Activated CD4-positive, alpha-beta T cell treated with anti-CD3 and anti-CD28 coated beads, Interleukin-2, amount 10 ng/mL, durations not matched to agents 7 days and 5 days (primary cell): Measurements from ENCODE around the gene CLTB. TPM values are rescaled to one million over a fixed set of nuclear protein-coding genes. Genes with fewer than 3 reads are reported as not detected.

ENCODE experiments used
- CTCF ChIA-PET: fragments of 350-600 bp; sonication (Branson Sonifier 250); formaldehyde crosslinking; loops from one replicate; lab custom pipeline; 2021; ENCODE audit warnings: antibody characterized with exemption; lab: Charles Lee
- POLR2A ChIA-PET: fragments of 350-600 bp; sonication (Branson Sonifier 250); formaldehyde crosslinking; loops from one replicate; lab custom pipeline; 2021; ENCODE audit warnings: antibody characterized with exemption; lab: Charles Lee
- DNase-seq: peaks from one replicate; pipeline ENCODE4 v3.0.0-alpha.2; 2020
- H3K27ac Mint-ChIP-seq: one replicate; pipeline ENCODE4 v1.8.0; 2021; ENCODE audit warnings: mild to moderate bottlenecking, moderate library complexity, mixed read lengths
- H3K27me3 Mint-ChIP-seq: one replicate; pipeline ENCODE4 v1.8.0; 2021; ENCODE audit warnings: mixed read lengths
- H3K36me3 Mint-ChIP-seq: one replicate; pipeline ENCODE4 v1.8.0; 2021; ENCODE audit warnings: low read depth, mixed read lengths
- H3K4me1 Mint-ChIP-seq: one replicate; pipeline ENCODE4 v1.8.0; 2021; ENCODE audit warnings: mixed read lengths
- H3K4me3 Mint-ChIP-seq: one replicate; pipeline ENCODE4 v1.8.0; 2021; ENCODE audit warnings: mild to moderate bottlenecking, moderate library complexity, mixed read lengths
- H3K9me3 Mint-ChIP-seq: one replicate; pipeline ENCODE4 v1.8.0; 2021; ENCODE audit warnings: mixed read lengths
- total RNA-seq, 2 experiments: library from RNA; stranded (reverse); gene quantifications; one replicate each; pipeline ENCODE4 v1.2.3, GENCODE V29; 2021

CLTB gene
- total RNA-seq, 2 experiments from 2014 or later, result 53.8 to 65.8 TPM

- Mint-ChIP-seq H3K27ac (no peak overlapping the region), H3K9me3 (no peaks in the 10 kb centered on the region), H3K4me1 (peaks cover 14% of the 10 kb centered on the region), H3K27me3 (no peaks in the 10 kb centered on the region), H3K36me3 (peaks cover 25% of the 10 kb centered on the region), H3K4me3 (no peak overlapping the region)
- POLR2A ChIA-PET, result no interaction called here
- CTCF ChIA-PET, result interaction anchor here (1.0 to 2.1 kb wide), 2 partner anchors 12 to 54 kb away, joined by 3 to 8 read pairs; partner anchors contain the start of gene FAF2
- no peak for DNase-seq
Measured at GRCh38 chr5:176394096-176394495, 22.2 kb downstream of the CLTB start.

DNA sequence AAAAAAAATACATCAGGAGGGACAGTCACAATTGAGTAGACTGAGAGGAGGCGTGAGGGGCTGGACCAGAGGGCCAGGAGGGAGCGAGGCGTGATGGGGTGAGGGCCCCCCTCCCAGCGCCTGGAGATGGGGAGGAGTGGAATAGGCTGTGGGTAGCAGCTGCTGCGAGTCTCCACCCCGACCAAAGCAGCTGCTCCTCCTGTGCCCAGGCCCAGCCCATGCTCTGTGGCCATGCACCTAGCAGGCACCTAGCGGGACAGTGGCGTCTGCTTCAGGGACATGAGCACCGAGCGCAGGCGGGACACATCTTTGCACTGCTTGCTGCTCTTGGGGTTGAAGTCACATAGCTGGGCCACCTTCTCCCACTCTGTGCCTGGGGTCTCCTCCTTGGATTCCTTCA, 23.8 kb downstream of the CLTB start:
- H3K36me3 Mint-ChIP-seq, result peaks cover 25% of the 10 kb centered on the region
- H3K9me3 Mint-ChIP-seq, result no peaks in the 10 kb centered on the region
- DNase-seq, result no peak
- H3K4me1 Mint-ChIP-seq, result peaks cover 18% of the 10 kb centered on the region
- no peak overlapping the region for H3K4me3 Mint-ChIP-seq
- ChIA-PET CTCF (interaction anchor here (1.5 to 2.1 kb wide), 2 partner anchors 14 to 55 kb away, joined by 5 to 8 read pairs; no protein-coding TSS in a partner anchor), POLR2A (no interaction called here)
- no peak overlapping the region for H3K27ac Mint-ChIP-seq
- no peaks in the 10 kb centered on the region for H3K27me3 Mint-ChIP-seq

GRCh38 chr5:176391999-176392398, 24.3 kb downstream of the CLTB start:
- Mint-ChIP-seq H3K36me3 (peaks cover 25% of the 10 kb centered on the region), H3K27me3 (no peaks in the 10 kb centered on the region), H3K4me3 (no peak overlapping the region), H3K27ac (no peak overlapping the region), H3K4me1 (peaks cover 23% of the 10 kb centered on the region), H3K9me3 (no peaks in the 10 kb centered on the region)
- DNase-seq, result no peak
- CTCF ChIA-PET, result interaction anchor here (1.1 to 1.5 kb wide), 2 partner anchors 32 to 56 kb away, joined by 3 to 5 read pairs; no protein-coding TSS in a partner anchor
- POLR2A ChIA-PET, result no interaction called here

DNA sequence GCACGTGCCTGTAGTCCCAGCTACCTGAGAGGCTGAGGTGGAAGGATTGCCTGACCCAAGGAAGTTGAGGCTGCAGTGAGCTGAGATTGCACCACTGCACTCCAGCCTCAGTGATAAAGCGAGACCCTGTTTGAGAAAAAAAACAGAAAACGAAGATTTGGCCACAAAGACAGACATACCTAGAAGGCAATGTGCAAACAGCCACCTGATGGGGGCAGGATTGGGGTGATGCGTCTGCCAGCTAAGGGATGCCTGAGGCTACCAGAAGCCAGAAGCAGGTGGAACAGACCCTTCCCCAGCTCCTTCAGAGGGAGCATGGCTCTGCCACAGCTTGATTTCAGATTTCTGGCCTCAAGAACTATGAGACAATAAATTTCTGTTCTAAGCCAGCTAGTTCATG, 24.9 kb downstream of the CLTB start:
- DNase-seq, result no peak
- POLR2A ChIA-PET, result no interaction called here
- CTCF ChIA-PET, result interaction anchor here (1.1 to 1.5 kb wide), 2 partner anchors 31 to 56 kb away, joined by 3 to 5 read pairs; no protein-coding TSS in a partner anchor
- H3K36me3 Mint-ChIP-seq, result peaks cover 28% of the 10 kb centered on the region
- H3K4me1 Mint-ChIP-seq, result peaks cover 28% of the 10 kb centered on the region
- H3K4me3 Mint-ChIP-seq, result no peak overlapping the region
- no peaks in the 10 kb centered on the region for H3K27me3 Mint-ChIP-seq
- H3K9me3 Mint-ChIP-seq, result no peaks in the 10 kb centered on the region
- no peak overlapping the region for H3K27ac Mint-ChIP-seq

DNA sequence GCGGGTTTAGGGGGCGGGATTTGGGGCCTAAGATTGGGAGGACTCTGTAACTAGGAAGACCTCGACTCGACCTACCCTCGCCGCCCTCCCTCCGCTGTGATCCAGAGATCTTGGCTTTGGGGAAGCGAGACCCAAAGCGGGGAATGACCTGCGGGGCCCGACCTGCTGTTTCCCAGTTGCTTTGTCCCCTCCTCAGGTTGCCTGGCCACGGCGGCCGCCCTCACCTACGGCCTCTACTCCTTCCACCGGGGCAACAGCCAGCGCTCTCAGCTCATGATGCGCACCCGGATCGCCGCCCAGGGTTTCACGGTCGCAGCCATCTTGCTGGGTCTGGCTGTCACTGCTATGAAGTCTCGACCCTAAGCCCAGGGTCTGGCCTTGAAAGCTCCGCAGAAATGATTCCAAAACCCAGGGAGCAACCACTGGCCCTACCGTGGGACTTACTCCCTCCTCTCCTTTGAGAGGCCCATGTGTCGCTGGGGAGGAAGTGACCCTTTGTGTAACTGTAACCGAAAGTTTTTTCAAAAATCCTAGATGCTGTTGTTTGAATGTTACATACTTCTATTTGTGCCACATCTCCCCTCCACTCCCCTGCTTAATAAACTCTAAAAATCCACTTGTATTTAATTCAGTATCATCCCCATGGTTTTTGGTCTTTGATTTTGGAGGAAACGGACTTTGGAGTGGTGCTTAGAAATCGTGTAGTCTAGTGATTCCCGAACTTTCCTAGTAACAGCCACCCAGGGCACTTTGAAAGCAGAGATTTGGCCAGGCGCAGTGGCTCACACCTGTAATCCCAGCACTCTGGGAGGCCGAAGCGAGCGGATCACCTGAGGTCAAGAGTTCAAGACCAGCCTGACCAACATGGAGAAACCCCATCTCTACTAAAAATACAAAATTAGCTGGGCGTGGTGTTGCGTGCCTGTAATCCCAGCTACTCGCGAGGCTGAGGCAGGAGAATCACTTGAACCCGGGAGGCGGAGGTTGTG, 26.9 kb downstream of the CLTB start:
- Mint-ChIP-seq H3K9me3 (no peaks in the 10 kb centered on the region), H3K27me3 (no peaks in the 10 kb centered on the region), H3K36me3 (peaks cover 44% of the 10 kb centered on the region), H3K4me1 (peaks cover 39% of the 10 kb centered on the region), H3K27ac (peak overlapping the region; percentile 98), H3K4me3 (peak overlapping the region; percentile 95)
- no peak for DNase-seq
- ChIA-PET POLR2A (interaction anchor here (0.7 kb wide), 1 partner anchor 35 kb away, joined by 4 read pairs; no protein-coding TSS in a partner anchor), CTCF (interaction anchor here (0.7 to 1.1 kb wide), 2 partner anchors 58 to 1054 kb away, joined by 3 to 8 read pairs; no protein-coding TSS in a partner anchor)

DNA sequence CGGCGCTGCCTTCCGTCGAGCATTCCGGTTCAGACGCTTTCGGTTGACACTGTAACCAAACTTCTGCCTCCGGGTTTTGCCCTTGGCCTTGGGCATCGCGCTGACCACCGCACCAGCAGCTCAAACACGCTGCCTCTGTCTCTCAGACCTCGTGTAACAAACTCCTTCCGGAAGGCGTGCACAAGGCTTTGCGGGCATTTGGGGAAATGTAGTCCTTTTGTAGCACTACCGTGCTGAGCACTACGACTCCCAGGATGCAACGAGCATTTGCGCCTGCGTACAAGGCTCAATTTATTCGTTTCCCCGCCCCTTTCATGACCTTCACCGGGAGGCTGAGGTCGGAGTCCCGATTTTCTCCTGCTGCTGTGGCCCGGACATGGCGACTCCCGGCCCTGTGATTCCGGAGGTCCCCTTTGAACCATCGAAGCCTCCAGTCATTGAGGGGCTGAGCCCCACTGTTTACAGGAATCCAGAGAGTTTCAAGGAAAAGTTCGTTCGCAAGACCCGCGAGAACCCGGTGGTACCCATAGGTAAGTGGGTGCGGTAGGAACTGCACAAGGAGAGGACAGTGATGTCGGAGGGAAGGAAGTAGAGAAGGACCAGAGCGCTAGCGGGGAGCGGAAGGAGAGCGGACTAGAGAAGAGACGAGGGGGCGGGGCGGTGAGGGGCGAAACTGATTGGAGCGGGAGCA, 27.8 kb downstream of the CLTB start, which contains the start of the genes HIGD2A and NOP16:
Gene HIGD2A (plus strand): TSS at position 308 of the 691 bp plus-strand sequence. CDS start 69 bp downstream, at position 377.
Gene NOP16 (minus strand): TSS at position 155 of the 691 bp plus-strand sequence. CDS start 59 bp downstream, at position 96.
- H3K4me1 Mint-ChIP-seq, result peaks cover 39% of the 10 kb centered on the region
- H3K4me3 Mint-ChIP-seq, result peak within 1 kb of the TSS; percentile 95
- H3K27me3 Mint-ChIP-seq, result no peaks in the 10 kb centered on the region
- H3K36me3 Mint-ChIP-seq, result peaks cover 52% of the 10 kb centered on the region
- ChIA-PET CTCF (no interaction called here), POLR2A (no interaction called here)
- H3K27ac Mint-ChIP-seq, result peak within 1 kb of the TSS; percentile 98
- no peaks in the 10 kb centered on the region for H3K9me3 Mint-ChIP-seq
- peak; percentile 100 for DNase-seq

DNA sequence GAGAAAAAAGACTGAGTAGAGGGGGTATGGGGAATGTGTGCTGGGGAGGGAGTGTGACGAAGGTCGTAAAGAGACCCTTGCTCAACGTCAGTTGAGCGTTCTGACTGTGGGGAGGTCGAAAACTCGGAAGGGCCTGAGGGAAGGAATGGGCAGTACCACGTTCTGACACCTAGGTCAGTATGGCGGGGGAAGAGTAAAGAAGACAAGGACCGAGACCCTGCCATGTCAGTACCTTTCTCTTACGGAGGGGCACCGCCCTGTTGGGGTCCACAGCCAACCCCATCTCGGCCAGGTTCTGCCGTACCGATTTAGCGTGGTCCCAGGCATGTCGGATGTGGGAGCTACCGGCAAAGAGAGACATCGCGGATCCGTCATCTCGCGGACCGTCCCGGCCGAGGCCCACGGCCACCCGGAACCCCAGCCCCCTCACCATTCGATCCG, 28.3 kb downstream of the CLTB start:
- DNase-seq, result no peak
- POLR2A ChIA-PET, result no interaction called here
- Mint-ChIP-seq H3K9me3 (no peaks in the 10 kb centered on the region), H3K27ac (peak overlapping the region; percentile 98), H3K4me3 (peak overlapping the region; percentile 95), H3K4me1 (peaks cover 39% of the 10 kb centered on the region), H3K27me3 (no peaks in the 10 kb centered on the region), H3K36me3 (peaks cover 55% of the 10 kb centered on the region)
- CTCF ChIA-PET, result no interaction called here

DNA sequence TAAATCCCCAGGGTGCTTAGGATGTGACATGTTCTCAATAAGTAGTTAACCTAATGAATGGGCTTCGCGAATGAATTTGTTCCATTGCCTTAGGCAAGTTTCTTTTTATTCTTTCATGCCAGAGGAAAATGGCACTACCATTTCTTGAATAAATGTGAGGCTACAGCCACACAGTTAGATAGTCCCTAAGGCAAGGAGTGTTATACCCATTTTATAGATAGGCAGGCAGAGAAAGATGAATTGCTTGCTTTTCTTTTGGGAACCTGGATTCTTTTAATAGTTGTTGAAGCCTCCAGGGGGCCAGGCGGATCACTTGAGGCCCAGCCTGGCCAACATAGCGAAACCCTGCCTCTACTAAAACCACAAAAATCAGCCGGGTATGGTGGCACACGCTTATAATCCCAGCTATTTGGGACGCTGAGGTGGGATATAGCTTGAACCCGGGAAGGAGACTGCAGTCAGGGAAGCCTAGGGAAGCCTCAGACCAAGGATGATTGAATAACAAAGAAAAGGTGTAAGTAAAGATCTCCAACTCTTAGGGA, 28.9 kb downstream of the CLTB start:
- H3K36me3 Mint-ChIP-seq, result peaks cover 56% of the 10 kb centered on the region

DNA sequence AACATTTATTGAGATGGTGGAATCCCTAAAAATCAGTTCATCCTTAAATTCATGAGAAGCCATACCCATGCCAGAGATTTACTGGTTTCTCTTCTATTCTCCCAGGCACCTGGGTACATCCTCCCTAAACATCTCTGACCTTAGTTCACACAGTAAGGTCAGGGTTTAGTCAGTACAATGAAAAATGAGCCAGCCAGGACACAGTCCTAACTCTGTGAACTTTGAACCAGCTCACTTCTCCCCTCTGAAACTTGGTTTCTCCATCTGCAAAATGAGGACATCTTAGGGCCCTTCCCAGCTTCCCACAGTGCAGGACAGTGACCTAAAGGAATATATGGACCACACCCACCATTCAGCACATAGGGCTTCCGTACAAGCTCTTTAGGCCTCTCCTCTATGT, 29.8 kb downstream of the CLTB start:
- Mint-ChIP-seq H3K36me3 (peaks cover 60% of the 10 kb centered on the region), H3K27ac (peak overlapping the region; percentile 26), H3K4me1 (peaks cover 36% of the 10 kb centered on the region), H3K4me3 (peak overlapping the region; percentile 95), H3K9me3 (no peaks in the 10 kb centered on the region), H3K27me3 (no peaks in the 10 kb centered on the region)
- ChIA-PET CTCF (interaction anchor here (1.5 kb wide), 1 partner anchor 12 kb away, joined by 5 read pairs; no protein-coding TSS in a partner anchor), POLR2A (no interaction called here)
- no peak for DNase-seq

More for the DNA sequence above, 28.9 kb downstream of the CLTB start:
- Mint-ChIP-seq H3K4me1 (peaks cover 39% of the 10 kb centered on the region), H3K9me3 (no peaks in the 10 kb centered on the region), H3K4me3 (peak overlapping the region; percentile 95), H3K27me3 (no peaks in the 10 kb centered on the region), H3K27ac (peak overlapping the region; percentile 98)
- DNase-seq, result no peak
- ChIA-PET CTCF (no interaction called here), POLR2A (no interaction called here)

DNA sequence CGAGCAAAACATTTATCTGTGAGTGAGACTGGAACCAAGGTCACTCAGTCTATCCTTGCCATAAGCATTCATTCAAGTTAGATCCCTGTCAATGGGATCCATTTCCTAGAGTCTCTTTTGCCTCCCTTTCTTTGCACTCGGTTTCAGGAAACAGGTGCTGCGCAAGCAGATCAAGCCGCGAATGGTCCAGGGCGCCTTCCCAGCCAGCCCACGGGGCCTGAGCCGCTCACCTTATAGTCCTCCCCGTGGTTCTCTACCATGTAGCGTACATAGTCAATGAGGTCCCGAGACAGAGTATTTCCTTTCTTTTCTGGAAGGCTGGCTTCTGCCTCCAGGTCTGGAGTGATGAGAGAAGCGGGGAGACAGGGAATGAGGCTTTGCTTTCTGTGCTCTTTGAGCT, 31.3 kb downstream of the CLTB start:
- ChIA-PET CTCF (interaction anchor here (0.6 to 2.9 kb wide), 4 partner anchors 10 to 151 kb away, joined by 3 to 11 read pairs (median 4); no protein-coding TSS in a partner anchor), POLR2A (no interaction called here)
- Mint-ChIP-seq H3K9me3 (no peaks in the 10 kb centered on the region), H3K4me1 (peaks cover 30% of the 10 kb centered on the region), H3K36me3 (peaks cover 56% of the 10 kb centered on the region), H3K4me3 (no peak overlapping the region), H3K27ac (no peak overlapping the region), H3K27me3 (no peaks in the 10 kb centered on the region)
- no peak for DNase-seq

- no peaks in the 10 kb centered on the region for H3K27me3 Mint-ChIP-seq
- H3K27ac Mint-ChIP-seq, result no peak overlapping the region
- no peak for DNase-seq
- no peak overlapping the region for H3K4me3 Mint-ChIP-seq
- H3K9me3 Mint-ChIP-seq, result no peaks in the 10 kb centered on the region
- ChIA-PET CTCF (interaction anchor here (0.6 to 2.9 kb wide), 3 partner anchors 9 to 152 kb away, joined by 3 to 11 read pairs (median 3); no protein-coding TSS in a partner anchor), POLR2A (no interaction called here)
- H3K4me1 Mint-ChIP-seq, result peaks cover 27% of the 10 kb centered on the region
- peaks cover 55% of the 10 kb centered on the region for H3K36me3 Mint-ChIP-seq
Measured at GRCh38 chr5:176384366-176384930, 31.9 kb downstream of the CLTB start.

- peaks cover 25% of the 10 kb centered on the region for H3K4me1 Mint-ChIP-seq
- H3K4me3 Mint-ChIP-seq, result no peak overlapping the region
- DNase-seq, result no peak
- H3K9me3 Mint-ChIP-seq, result no peaks in the 10 kb centered on the region
- no peaks in the 10 kb centered on the region for H3K27me3 Mint-ChIP-seq
- peaks cover 55% of the 10 kb centered on the region for H3K36me3 Mint-ChIP-seq
- H3K27ac Mint-ChIP-seq, result no peak overlapping the region
- ChIA-PET CTCF (interaction anchor here (0.9 to 2.9 kb wide), 3 partner anchors 9 to 22 kb away, joined by 3 to 11 read pairs (median 3); partner anchors contain the start of gene KIAA1191), POLR2A (no interaction called here)
Measured at GRCh38 chr5:176383961-176384360, 32.4 kb downstream of the CLTB start.
